Measurements from ENCODE around the gene MRGPRG. TPM values are rescaled to one million over a fixed set of nuclear protein-coding genes. Genes with fewer than 3 reads are reported as not detected.

The MRGPRG gene
- total and polyA plus RNA-seq, 9 donors = not detected

DNA sequence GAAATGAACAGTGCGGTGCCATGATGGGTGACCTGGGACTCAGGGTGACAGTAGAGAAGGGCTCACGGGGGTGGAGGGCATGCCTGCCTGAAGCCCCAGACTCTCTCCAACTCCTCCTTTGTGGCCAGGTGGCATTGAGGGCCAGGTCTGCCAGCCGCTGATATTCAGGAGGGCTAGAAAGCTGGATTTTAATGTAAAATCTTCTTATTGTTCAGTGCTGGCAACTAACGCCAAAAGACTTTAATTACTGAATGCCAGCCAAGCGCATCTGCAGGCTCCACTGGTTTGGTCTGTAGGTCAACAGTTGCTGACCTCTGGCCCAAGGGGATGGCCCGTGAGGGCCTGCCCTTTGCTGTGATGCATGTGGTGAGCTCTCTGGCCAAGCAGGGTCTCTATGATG lies 10.3 kb downstream of the MRGPRG start:
- no peaks in the 10 kb centered on the region for H3K27me3 ChIP-seq
- H3K27ac ChIP-seq = no peak overlapping the region
- no peak for DNase-seq
- no peak for TF ChIP-seq POLR2A (IDR thresholded peaks at IDR 0.05)
- no peak for TF ChIP-seq EP300 (IDR thresholded peaks at IDR 0.05)
- TF ChIP-seq, protein P1, sequence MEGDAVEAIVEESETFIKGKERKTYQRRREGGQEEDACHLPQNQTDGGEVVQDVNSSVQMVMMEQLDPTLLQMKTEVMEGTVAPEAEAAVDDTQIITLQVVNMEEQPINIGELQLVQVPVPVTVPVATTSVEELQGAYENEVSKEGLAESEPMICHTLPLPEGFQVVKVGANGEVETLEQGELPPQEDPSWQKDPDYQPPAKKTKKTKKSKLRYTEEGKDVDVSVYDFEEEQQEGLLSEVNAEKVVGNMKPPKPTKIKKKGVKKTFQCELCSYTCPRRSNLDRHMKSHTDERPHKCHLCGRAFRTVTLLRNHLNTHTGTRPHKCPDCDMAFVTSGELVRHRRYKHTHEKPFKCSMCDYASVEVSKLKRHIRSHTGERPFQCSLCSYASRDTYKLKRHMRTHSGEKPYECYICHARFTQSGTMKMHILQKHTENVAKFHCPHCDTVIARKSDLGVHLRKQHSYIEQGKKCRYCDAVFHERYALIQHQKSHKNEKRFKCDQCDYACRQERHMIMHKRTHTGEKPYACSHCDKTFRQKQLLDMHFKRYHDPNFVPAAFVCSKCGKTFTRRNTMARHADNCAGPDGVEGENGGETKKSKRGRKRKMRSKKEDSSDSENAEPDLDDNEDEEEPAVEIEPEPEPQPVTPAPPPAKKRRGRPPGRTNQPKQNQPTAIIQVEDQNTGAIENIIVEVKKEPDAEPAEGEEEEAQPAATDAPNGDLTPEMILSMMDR (IDR thresholded peaks at IDR 0.05) = no peak
- H3K36me3 ChIP-seq = no peaks in the 10 kb centered on the region
- H3K9me3 ChIP-seq = peaks cover 0 to 3% of the 10 kb centered on the region in 2 donors
- 86 to 91% (median 86%) methylated on average over 6 of the region's 6 CpGs for WGBS, 3 donors
- H3K4me1 ChIP-seq (ENCODE audit: insufficient read depth) = no peaks in the 10 kb centered on the region
- H3K4me3 ChIP-seq = no peak overlapping the region
- intact Hi-C loops (cut with DNase I) = no loop called here

DNA sequence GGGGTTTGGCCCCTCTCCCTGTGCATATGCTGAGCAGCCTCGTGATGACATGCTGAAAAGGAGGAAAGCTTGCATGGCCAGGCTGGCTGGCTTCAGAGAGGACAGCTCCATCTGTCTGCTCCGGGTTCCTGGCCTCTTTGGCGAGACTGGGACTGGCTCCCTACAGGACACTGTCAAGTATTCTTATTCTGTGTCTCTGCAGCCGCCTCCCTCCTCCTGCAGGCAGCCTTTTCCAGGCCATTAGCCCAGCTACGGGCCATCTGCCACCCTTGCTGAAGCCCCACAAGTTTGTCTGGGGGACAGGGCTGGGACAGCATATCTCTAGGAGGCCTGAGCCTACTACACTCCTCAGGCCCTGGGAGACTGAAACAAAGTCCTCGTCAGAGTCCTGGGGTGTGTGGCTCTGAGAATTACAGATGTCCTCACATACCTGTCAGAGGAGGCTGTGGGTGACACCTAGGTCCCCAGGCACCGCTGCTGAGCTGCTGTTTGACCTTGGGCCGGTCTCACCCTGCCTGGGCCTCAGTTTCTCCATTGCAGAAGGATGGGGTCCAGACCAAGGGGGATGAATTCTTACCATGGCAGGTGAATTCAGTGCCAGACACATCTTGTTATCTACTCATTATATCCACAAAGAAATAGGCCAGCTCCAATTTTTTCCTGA lies 11.0 kb downstream of the MRGPRG start:
- Histone ChIP-seq H3K27ac (no peak overlapping the region), H3K27me3 (no peaks in the 10 kb centered on the region), H3K4me3 (no peak overlapping the region), H3K9me3 (peaks cover 0 to 3% of the 10 kb centered on the region in 2 donors), H3K36me3 (no peaks in the 10 kb centered on the region), H3K4me1 (ENCODE audit: insufficient read depth) (no peaks in the 10 kb centered on the region)
- intact Hi-C loops (cut with DNase I) = no loop called here
- 75 to 82% (median 81%) methylated on average over 8 of the region's 8 CpGs for WGBS, 3 donors
- no peak for TF ChIP-seq POLR2A (IDR thresholded peaks at IDR 0.05)
- TF ChIP-seq EP300 (IDR thresholded peaks at IDR 0.05) = no peak
- TF ChIP-seq, protein P1 (IDR thresholded peaks at IDR 0.05) = no peak
- no peak for DNase-seq

DNA sequence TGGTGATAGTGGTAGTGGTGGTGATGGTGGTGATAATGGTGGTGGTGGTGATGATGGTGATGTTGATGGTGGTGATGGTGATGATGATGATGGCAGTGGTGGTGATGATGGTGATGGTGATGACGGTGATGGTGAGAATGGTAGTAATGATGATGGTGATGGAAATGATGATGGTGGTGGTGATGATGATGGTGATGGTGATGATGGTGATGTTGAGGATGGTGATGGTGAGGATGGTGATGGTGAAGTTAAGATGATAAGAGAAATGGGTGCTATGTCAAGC lies 11.8 kb downstream of the MRGPRG start:
- no peak overlapping the region for H3K27ac ChIP-seq
- WGBS, 3 donors = 93 to 100% (median 96%) methylated on average over 1 of the region's 1 CpG
- no peaks in the 10 kb centered on the region for H3K4me1 ChIP-seq (ENCODE audit: insufficient read depth)
- intact Hi-C loops (cut with DNase I) = no loop called here
- TF ChIP-seq EP300 (IDR thresholded peaks at IDR 0.05) = no peak
- TF ChIP-seq, protein P1 (IDR thresholded peaks at IDR 0.05) = no peak
- TF ChIP-seq POLR2A (IDR thresholded peaks at IDR 0.05) = no peak
- no peak for DNase-seq
- H3K36me3 ChIP-seq = no peaks in the 10 kb centered on the region
- peaks cover 0 to 3% of the 10 kb centered on the region in 2 donors for H3K9me3 ChIP-seq
- H3K4me3 ChIP-seq = no peak overlapping the region
- no peaks in the 10 kb centered on the region for H3K27me3 ChIP-seq

DNA sequence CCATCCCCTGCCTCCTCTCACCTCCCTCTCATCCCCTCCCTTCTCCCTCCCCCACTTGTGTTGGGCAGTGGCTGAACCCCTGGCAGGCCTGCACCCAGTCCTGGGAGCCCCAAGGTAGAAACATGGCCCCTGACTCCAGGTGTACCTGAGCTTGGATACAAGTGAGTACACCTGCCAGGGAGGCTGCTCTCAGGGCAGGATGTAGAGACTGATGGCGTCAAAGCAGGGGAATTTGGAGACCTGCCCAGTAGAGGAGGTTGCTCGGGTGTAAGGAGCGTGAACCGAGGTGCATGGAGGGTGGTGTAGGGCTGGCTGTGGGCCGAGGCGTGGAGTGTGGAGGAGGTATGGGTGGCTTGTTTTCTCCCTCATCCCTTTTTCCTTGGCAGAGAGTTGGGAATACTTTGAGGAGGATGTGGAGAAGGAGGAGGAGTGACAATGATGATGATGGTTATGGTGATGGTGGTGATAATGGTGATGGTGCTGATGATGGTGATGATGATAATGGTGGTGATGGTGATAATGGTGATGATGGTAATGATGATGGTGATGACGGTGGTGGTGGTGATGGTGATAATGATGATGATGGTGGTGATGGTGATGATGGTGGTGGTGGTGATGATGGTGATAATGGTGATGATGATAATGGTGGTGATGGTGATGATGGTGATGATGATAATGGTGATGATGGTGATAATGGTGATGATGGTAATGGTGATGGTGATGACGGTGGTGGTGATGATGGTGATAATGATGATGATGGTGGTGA lies 12.3 kb downstream of the MRGPRG start:
- intact Hi-C loops (cut with DNase I) = no loop called here

More for the DNA sequence above, 12.3 kb downstream of the MRGPRG start:
- Histone ChIP-seq H3K4me3 (no peak overlapping the region), H3K36me3 (no peaks in the 10 kb centered on the region), H3K4me1 (ENCODE audit: insufficient read depth) (no peaks in the 10 kb centered on the region), H3K27me3 (no peaks in the 10 kb centered on the region), H3K27ac (no peak overlapping the region), H3K9me3 (peaks cover 0 to under 1% of the 10 kb centered on the region in 2 donors)
- WGBS, 3 donors = 42 to 56% (median 50%) methylated on average over 8 of the region's 8 CpGs
- TF ChIP-seq POLR2A (IDR thresholded peaks at IDR 0.05) = no peak
- DNase-seq = no peak
